HG03039 (cell line): ENCODE data around the gene GABPB1.

Experiments used
- ATAC-seq: cut with Tn5 transposase; IDR thresholded peaks from one replicate; pipeline ENCODE4 v1.9.1; 2021; ENCODE audit warnings: mild to moderate bottlenecking, moderate library complexity; ENCODE audit not compliant: unreplicated experiment

Gene GABPB1

DNA sequence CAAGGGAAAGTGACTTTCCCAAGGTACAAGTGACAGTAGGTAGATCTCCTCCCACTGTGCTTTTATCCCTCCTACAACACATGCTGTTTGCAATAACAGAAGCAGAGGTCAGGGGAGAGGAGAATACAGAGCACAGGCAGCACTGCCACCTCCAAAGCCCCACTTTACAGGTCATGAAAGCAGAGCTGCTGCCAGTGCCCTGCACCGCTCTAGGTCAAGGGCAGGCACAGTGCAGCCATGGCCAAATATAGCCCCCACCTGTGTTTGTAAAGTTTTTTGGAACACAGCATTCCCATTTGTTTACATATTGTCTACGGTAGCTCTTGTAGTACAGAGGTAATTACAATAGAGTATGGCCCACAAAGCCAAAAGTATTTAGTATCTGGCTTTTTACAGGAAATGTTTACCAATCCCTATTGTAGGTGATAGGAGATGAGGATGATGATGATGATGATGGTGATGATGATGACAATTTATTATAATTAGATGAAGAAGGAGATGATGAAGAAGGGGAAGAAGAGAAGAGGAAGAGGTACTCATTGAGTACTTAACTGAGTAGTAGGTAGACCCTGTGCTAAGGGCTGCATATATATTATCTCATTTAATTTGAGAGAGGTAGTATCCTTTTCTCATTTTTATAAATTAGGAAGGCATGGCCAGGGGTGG, 109.9 kb downstream of the GABPB1 start:
- ATAC-seq: no peak

DNA sequence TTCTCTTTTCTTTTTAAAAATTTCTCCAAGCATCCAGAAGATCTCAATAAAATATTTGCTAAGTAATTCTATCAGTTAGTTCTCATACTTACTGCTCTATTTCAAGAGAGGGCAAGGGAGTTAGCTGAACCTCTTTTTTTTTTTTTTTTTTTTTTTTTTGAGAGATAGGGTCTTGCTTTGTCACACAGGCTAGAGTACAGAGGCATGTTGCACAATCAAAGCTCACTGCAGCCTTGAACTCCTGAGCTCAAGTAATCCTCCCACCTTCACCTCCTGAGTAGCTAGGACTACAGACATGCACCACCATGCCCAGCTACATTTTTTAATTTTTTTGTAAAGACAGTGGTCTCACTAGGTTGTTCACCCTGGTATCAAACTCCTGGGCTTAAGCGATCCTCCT, 110.8 kb downstream of the GABPB1 start:
- no peak for ATAC-seq

- ATAC-seq: no peak
Observed at GRCh38 chr15:50241684-50242450, 113.1 kb downstream of the GABPB1 start.

GRCh38 chr15:50238255-50238654, 116.7 kb downstream of the GABPB1 start:
- ATAC-seq: no peak

DNA sequence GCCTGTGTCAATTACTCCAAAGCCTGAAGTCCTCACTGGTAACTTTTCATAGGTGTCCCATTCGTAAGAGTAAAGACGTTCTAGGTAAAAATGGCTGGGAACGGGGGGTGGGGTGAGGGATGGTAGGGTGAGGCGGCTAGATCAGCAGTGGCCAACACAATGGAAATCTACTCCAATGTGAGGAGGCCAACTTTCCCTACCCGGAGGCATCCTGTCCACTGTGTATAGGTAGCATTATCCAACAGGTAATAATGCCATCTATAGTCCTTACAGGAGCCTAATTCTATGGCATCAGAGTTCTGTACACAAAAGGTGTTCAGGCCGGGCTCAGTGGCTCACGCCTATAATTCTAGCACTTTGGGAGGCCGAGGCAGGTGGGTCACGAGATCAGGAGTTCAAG, 118.6 kb downstream of the GABPB1 start:
- ATAC-seq: no peak

- no peak for ATAC-seq
Observed at GRCh38 chr15:50235794-50236193, 119.2 kb downstream of the GABPB1 start.

DNA sequence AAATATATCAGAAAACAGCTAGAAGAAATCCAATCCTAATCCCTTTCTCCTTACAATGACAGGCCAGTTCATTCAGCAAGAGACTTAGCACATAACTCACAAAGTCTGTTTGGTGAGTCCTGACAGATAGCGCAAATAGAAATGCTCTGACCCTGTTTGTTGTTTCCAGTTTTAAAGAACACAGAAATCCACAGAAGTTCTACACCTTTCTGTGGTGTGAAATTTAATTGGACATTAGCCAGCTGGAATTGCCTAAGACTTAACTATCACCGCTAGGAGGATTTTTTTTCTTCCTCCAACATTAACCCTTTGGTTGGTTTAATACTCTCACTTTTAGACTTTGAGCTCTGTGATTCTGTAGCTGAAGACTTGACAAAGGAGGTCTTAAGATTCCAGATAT, 120.2 kb downstream of the GABPB1 start:
- ATAC-seq: no peak

DNA sequence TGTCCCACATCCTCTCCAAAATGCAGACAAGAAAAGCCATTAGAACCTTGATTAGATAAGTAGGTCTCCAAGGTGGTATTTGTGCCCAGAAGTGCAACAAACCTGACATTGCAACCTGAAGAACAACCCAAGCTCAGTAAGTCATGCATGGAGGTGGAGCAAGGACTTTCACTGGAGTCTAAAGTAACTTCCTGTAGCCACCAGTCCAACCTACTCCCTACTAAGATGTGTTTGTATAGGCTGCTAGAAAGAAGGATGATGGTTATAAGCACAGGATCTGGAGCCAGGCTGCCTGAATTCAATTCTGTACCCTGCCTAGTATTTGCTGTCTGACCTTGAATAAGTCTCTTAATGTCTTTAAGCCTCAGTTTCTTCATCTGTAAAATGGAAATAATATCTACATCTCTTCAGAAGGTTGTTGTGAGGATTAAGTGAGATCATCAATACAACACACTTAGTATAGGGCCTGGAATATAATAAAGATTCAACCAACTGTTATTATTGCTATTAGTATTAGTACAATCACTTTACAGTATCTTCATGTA, 121.7 kb downstream of the GABPB1 start:
- no peak for ATAC-seq

DNA sequence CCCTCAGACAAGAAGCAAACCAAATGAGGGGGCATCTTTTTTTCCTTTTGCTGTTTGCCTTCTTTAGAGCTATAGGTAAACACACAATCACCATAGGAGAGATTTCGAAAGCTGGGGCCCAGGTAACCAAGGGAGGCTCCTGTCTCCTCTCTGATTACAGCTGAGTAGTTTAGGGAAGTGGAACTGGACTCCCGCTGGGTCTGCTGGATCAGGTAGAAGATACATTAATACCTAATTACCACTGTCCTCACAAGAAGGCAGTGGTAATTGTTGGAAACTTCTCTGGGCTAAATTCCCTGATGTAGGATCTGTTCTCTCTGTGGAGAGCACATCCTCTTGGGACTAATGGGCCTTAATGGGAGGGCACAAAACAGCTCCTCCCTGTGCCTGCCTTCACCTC, 122.2 kb downstream of the GABPB1 start:
- ATAC-seq: no peak

GRCh38 chr15:50231761-50232160, 123.2 kb downstream of the GABPB1 start:
- ATAC-seq: no peak

DNA sequence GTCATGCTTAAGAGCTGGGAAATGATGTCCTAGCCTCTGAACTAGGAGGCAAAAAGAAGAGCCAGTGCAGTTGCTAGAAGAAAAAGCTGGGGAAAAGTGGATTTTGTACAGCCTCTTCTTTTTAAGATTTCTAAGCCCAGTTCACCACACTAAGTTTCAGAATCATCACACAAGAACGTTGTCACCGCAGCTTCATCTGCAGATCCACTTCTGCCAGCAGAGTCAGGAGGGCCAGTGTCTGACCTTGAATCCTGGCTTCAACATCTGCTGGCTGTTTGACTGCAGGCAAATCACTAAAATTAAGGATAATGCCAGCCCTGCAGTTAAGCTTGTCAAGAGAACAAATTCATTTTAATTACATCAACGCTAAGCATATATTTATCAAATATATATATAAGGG, 125.7 kb downstream of the GABPB1 start:
- no peak for ATAC-seq

- ATAC-seq: no peak
Observed at GRCh38 chr15:50228866-50229265, 126.1 kb downstream of the GABPB1 start.

- ATAC-seq: no peak
Observed at GRCh38 chr15:50227076-50227475, 127.9 kb downstream of the GABPB1 start.

DNA sequence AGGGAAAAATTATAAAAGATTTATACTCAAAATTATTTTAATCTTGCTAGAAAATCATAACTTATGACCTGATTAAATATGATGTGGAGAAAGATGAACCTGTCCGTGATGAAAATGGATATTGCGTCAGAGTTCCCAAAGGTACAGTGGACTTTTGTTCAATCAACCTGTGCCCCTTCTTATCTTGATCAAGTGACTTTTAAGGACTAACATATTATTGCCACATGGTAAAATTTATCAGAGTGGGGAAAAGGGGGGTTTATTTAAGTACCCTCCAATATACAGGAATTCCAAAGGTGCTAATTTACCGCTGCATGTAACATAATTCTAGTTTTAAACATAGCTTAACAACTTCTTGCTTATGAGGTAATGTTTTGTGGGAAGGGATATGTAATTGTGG, 129.1 kb downstream of the GABPB1 start:
- no peak for ATAC-seq
